ENCODE data around the gene FAM9C. TPM values are rescaled to one million over a fixed set of nuclear protein-coding genes. Genes with fewer than 3 reads are reported as not detected.

The FAM9C gene
- total RNA-seq, 4 donors from 2014 or later: 0.11 TPM; not detected in 3

DNA sequence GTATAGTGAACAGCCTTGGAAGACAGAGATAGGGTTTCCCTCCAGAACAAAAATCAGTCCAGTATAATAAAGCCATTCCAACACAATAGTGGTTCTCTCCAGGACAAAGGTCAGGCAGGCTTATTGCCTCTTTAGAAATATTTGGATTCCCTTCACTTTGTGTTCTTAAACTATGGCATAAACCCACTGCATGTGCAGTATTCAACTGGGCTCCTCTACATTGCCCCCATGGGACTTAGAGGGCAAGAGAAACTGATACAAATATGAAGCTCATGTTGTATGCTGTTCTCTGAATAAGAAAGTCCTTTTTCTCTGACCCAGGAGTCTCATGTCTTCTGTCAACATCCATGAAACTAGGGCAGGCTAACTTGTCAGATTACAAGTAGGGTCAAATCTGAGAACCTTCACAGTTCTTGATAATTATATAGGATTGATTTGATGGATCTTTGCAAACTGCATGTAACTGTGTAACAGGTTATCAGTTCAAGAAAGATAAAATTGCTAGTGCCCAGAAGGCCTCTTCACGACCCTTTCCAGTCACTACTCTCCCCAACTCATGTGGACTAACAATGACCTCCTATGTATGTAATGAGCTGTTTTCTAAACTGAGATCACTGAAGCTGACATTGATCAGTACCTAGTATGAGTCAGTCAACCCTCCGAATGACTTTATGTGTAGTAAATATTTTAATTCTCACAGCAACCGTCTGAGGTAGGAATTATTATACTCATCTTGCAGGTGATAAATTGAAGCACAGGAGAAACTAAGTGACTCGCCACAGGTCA lies 31.9 kb upstream of the FAM9C start:
- H3K9me3 ChIP-seq: no peaks in the 10 kb centered on the region
- no peaks in the 10 kb centered on the region for H3K4me1 ChIP-seq
- no peak for DNase-seq
- H3K4me3 ChIP-seq (replicated peaks in 1 of 3): no peak overlapping the region
- TF ChIP-seq, protein P1, sequence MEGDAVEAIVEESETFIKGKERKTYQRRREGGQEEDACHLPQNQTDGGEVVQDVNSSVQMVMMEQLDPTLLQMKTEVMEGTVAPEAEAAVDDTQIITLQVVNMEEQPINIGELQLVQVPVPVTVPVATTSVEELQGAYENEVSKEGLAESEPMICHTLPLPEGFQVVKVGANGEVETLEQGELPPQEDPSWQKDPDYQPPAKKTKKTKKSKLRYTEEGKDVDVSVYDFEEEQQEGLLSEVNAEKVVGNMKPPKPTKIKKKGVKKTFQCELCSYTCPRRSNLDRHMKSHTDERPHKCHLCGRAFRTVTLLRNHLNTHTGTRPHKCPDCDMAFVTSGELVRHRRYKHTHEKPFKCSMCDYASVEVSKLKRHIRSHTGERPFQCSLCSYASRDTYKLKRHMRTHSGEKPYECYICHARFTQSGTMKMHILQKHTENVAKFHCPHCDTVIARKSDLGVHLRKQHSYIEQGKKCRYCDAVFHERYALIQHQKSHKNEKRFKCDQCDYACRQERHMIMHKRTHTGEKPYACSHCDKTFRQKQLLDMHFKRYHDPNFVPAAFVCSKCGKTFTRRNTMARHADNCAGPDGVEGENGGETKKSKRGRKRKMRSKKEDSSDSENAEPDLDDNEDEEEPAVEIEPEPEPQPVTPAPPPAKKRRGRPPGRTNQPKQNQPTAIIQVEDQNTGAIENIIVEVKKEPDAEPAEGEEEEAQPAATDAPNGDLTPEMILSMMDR (IDR thresholded peaks at IDR 0.05): no peak
- TF ChIP-seq POLR2A (IDR thresholded peaks at IDR 0.05): no peak
- H3K27me3 ChIP-seq: no peaks in the 10 kb centered on the region
- intact Hi-C loops (cut with DNase I): no loop called here
- WGBS, 2 donors: 98 to 100% methylated on average over 4 of the region's 4 CpGs
- no peak overlapping the region for H3K27ac ChIP-seq
- H3K36me3 ChIP-seq: no peaks in the 10 kb centered on the region

DNA sequence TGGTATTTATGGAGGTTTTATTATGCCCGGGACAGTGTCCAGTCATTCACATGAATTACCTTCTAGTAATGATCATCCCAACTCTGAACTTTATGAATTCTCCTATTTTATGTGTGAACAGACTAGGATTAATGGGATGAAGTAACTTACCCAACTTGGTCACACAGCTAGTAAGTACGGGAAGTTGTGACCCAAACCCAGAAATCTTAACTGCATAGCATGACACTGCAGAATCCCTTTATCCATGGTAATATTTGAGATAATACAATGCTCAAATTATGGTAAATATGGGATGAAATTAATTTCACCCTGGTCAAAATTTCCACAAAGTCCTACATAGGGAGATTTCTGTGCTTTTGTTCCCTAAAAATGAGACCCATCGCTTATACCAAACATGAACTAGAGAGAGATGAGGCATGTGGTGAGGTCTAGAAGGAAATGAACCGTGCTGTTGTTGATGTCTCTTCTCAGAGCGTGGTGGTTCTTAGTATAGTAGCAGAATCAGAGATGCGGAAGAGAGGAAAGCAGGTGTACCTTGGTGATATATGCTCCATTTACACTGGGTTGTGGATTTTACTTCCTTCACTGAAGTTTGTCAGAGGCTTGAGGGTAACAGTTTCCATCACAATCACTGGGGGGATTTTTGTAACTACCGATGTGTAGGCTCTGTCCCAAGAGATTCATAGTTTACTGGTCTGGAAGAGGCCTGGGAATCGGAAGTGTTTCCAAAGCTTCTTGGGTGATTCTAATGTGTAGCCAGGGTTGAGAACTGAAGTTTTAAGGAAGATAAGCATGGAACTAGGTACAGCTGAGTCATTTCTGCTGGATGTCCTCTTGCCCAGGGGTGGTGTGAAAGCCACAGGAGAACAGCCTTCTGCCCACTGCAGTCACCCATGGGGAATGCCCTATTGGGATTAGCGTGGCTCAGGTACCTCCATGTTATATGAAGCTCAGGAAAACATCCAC lies 30.2 kb upstream of the FAM9C start:
- DNase-seq: no peak
- no peaks in the 10 kb centered on the region for H3K27me3 ChIP-seq
- intact Hi-C loops (cut with DNase I): no loop called here
- H3K4me3 ChIP-seq (replicated peaks in 1 of 3): no peak overlapping the region
- no peaks in the 10 kb centered on the region for H3K4me1 ChIP-seq
- no peaks in the 10 kb centered on the region for H3K36me3 ChIP-seq
- no peaks in the 10 kb centered on the region for H3K9me3 ChIP-seq
- no peak overlapping the region for H3K27ac ChIP-seq
- WGBS, 2 donors: 91 to 93% methylated on average over 9 of the region's 9 CpGs
- TF ChIP-seq POLR2A (IDR thresholded peaks at IDR 0.05): no peak
- TF ChIP-seq, protein P1 (IDR thresholded peaks at IDR 0.05): no peak

DNA sequence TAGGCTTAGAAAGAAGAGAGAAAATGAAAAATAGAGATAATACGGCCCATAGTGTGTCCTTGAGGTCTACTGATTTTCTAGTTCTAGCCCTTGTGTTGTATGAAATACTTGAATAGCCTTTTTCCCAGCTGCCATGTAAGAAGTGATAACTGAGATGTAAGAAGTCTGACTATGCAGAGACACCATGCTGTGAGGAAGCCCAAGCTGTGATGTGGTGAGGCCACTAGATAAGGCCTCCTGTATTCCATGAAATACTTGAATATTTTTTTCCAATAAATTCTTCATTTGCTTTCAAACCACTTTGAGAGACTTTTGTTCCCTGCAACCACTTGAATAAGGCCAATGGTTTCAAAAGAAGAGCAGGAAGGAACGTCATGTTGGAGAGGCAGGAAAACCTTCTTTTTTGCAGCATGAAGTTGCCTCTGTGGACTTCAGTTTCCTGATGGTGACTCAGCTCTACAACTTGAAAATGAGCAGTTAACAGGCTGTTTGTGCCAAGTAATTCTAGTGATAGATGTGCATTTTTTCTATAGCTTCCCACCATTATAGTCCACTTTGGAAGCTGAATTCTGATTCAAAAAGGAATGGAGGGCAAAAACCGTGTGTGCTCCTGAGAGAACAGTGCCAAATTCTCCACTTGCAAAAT lies 25.5 kb upstream of the FAM9C start:
- intact Hi-C loops (cut with DNase I): no loop called here
- no peaks in the 10 kb centered on the region for H3K36me3 ChIP-seq
- DNase-seq: no peak
- H3K27ac ChIP-seq: no peak overlapping the region
- TF ChIP-seq POLR2A (IDR thresholded peaks at IDR 0.05): no peak
- TF ChIP-seq, protein P1 (IDR thresholded peaks at IDR 0.05): no peak
- H3K27me3 ChIP-seq: no peaks in the 10 kb centered on the region
- H3K4me3 ChIP-seq (replicated peaks in 1 of 3): no peak overlapping the region
- no peaks in the 10 kb centered on the region for H3K4me1 ChIP-seq
- 74 to 78% methylated on average over 3 of the region's 3 CpGs for WGBS, 2 donors
- H3K9me3 ChIP-seq: no peaks in the 10 kb centered on the region

DNA sequence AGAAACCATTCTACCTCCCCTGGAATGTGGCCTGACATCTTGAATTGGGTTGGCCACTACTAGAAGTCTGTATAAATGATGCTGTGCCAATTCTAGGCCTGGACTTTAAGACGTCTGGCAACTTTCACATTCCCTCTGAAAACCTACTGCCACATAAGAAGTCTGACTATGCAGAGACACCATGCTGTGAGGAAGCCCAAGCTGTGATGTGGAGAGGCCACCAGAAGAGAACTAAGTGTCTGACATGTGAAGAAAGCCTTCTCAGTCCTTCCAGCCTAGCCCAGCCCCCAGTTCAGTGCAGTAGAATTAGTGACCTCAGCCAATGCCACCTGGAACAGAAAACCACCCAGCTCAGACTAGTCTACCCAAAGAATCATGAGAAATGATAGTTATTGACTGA lies 24.2 kb upstream of the FAM9C start:
- intact Hi-C loops (cut with DNase I): no loop called here
- H3K36me3 ChIP-seq: no peaks in the 10 kb centered on the region
- no peak overlapping the region for H3K27ac ChIP-seq
- H3K4me3 ChIP-seq (replicated peaks in 1 of 3): no peak overlapping the region
- 78 to 80% methylated on average over 1 of the region's 1 CpG for WGBS, 2 donors
- no peaks in the 10 kb centered on the region for H3K9me3 ChIP-seq
- no peaks in the 10 kb centered on the region for H3K4me1 ChIP-seq
- TF ChIP-seq, protein P1 (IDR thresholded peaks at IDR 0.05): no peak
- TF ChIP-seq POLR2A (IDR thresholded peaks at IDR 0.05): no peak
- no peak for DNase-seq
- H3K27me3 ChIP-seq: no peaks in the 10 kb centered on the region
